ENCODE results near the gene MOBP.
"Not testable (repeated sequence)": the region's sequence is repeated elsewhere in the genome, so short reads cannot be mapped to it uniquely, and the experiment has no call there.

MOBP gene

GRCh38 chr3:39453134-39453533, 14.3 kb upstream of the MOBP start:
- no peak for DNase-seq

- not testable (repeated sequence) for DNase-seq
These were observed 13.6 kb upstream of the MOBP start for GRCh38 chr3:39453872-39454271.

GRCh38 chr3:39454591-39455217, 12.8 kb upstream of the MOBP start:
- DNase-seq = no peak

GRCh38 chr3:39456159-39456558, 11.3 kb upstream of the MOBP start:
- no peak for DNase-seq

GRCh38 chr3:39457361-39457760, 10.1 kb upstream of the MOBP start:
- no peak for DNase-seq

- not testable (repeated sequence) for DNase-seq
These were observed 8.9 kb upstream of the MOBP start for GRCh38 chr3:39458579-39458978.

- no peak for DNase-seq
These were observed 6.8 kb upstream of the MOBP start for GRCh38 chr3:39460677-39461076.

GRCh38 chr3:39463269-39463668, 4.2 kb upstream of the MOBP start:
- DNase-seq = no peak

GRCh38 chr3:39466988-39467387, 492 bp upstream of the MOBP start:
- DNase-seq = no peak

GRCh38 chr3:39468108-39468436, 592 bp downstream of the MOBP start:
- DNase-seq = no peak

- no peak for DNase-seq
These were observed 1.8 kb downstream of the MOBP start for GRCh38 chr3:39469258-39469657.

GRCh38 chr3:39469945-39470344, 2.5 kb downstream of the MOBP start:
- no peak for DNase-seq

GRCh38 chr3:39471652-39472051, 4.2 kb downstream of the MOBP start:
- no peak for DNase-seq

GRCh38 chr3:39473452-39474125, 6.1 kb downstream of the MOBP start:
- DNase-seq = no peak

GRCh38 chr3:39474126-39474515, 6.6 kb downstream of the MOBP start:
- DNase-seq = no peak

- DNase-seq = no peak
These were observed 9.3 kb downstream of the MOBP start for GRCh38 chr3:39476783-39477182.

- no peak for DNase-seq
These were observed 10.7 kb downstream of the MOBP start for GRCh38 chr3:39478226-39478625.

GRCh38 chr3:39479701-39480414, 12.4 kb downstream of the MOBP start:
- DNase-seq = no peak

GRCh38 chr3:39485547-39485946, 18.1 kb downstream of the MOBP start:
- no peak for DNase-seq

GRCh38 chr3:39491014-39491413, 23.5 kb downstream of the MOBP start:
- no peak for DNase-seq

GRCh38 chr3:39491733-39492350, 24.4 kb downstream of the MOBP start:
- no peak for DNase-seq

- no peak for DNase-seq
These were observed 27.3 kb downstream of the MOBP start for GRCh38 chr3:39494781-39495180.

GRCh38 chr3:39497753-39498152, 30.3 kb downstream of the MOBP start:
- no peak for DNase-seq

Measured in NCI-H2029 treated with DMSO at 0.1 percent for 48 hours (cell line).